Raji (cell line): ENCODE results near the gene MCCC1.

Experiments used
- POLR2A ChIP-seq: IDR thresholded peaks from 2 replicates; pipeline ENCODE4 v1.6.1; 2011; ENCODE audit warnings: low read depth, low read length, control low read depth; ENCODE audit not compliant: insufficient read depth

MCCC1 gene

DNA sequence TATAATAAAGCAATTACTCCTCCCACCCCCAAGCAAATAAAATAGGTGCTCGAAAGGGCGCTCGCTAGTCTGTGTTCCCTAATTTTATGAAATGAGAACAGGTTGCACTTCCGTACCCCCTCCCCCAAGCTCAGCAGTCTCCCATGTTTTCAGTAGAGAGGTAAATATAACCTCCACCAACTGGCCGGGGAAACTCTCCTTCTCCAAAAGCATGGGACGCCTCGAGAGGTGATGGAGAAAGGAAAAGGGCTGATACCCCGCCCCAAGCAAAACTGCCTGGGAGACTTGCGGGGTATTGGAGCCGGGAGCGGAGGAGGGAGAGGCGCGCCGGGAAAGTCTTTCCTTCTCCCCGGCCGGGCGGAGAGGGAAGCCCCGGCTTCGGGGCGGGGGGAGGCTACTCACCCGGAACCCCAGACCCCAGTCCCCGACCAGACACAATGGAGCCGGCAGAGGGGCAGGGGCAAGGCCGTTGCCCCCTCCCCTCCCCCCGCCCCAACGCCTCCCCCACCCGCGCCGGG is 119.6 kb downstream of the MCCC1 start:
- no peak for TF ChIP-seq POLR2A

DNA sequence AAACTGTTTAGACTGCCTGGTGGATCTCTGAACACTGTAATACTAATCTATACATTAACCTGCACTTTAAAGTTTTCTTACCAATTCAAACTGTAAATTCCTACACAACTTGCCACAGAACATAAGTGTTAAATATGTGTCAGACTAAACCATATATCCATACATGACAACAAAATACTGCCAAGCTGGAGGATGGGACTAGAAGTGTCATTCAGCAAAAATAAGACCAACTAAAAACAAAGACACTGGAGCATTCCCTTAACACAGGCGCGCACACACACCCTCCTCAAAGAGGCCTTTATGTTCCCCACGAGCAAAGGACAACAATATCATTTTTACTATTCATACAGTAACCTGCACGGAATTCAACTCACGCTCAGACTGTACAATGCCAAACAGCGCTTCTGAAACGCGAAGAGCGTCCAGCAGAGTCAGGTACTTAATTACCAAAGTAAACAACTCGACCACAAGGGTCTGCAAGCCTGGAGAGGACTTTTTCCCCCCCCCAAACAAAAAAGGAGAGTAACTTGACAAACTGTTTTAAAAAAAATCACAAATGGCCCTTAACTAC is 120.1 kb downstream of the MCCC1 start:
- TF ChIP-seq POLR2A: no peak

DNA sequence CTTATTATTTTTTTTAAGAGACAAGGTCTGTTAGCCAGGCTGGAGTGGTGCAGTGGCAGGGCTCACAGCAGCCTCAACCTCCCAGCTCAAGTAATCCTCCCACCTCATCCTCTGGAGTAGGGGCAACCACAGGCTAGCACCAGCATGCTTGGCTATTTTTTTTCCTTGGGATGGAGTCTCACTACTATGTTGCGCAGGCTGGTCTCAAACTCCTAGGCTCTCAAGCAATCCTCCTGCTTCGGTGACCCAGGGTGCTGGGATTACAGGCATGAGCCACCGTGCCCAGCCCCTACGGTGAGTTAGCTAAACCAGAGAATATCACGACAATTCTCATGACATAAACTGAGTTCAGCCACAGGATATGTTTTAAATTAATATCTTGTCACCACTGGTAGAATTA is 120.9 kb downstream of the MCCC1 start:
- TF ChIP-seq POLR2A: no peak

DNA sequence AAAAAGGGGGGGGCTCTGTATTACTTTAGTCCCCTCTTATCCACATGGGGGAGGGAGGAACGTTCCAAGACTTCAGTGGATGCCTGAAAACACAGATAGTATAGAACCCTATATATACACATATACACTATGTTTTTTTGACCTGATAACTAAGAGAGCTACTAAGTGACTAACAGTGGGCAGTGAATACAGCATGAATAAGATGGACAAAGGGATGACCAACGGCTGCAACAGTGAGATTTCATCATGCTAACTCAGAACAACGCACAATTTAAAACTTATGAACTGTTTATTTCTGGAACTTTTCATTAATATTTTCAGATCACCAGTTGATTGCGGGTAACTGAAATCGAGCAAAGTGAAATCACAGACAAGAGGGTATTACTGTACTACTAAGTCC is 126.2 kb downstream of the MCCC1 start:
- TF ChIP-seq POLR2A: no peak

DNA sequence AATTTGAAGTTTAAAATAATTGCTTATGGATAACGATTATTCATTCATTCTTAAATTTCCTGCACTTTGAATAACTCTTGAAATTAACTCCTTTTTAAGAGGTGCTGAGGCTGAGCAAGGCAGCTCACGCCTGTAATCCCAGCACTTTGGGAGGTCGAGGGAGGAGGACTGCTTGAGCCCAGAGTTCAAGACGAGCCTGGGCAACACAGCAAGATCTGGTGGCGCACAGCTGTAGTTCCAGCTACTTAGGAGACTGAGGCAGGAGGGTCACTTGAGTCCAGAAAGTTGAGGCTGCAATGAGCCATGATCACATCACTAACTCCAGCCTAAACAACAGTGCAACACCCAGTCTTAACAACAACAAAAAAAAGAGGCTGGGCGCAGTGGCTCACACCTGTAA is 126.9 kb downstream of the MCCC1 start:
- no peak for TF ChIP-seq POLR2A

DNA sequence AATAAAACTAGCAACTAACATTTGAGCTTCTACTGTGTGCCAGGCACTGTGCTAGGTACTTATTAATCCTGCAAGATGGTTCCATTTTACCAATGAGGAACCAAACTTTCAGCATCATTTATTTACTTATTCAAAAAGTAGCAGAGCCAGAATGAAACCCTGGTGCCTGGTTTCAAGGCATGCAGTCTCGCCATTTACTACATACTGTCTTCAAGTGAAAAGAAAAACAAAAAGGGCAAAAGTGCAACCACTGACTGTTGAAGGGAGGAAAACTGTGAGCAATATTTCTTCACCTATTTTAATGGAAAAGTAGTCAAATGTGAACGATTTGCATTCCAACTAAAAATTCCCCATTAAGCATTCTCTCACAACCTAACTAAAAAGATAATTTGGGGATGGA is 127.7 kb downstream of the MCCC1 start:
- TF ChIP-seq POLR2A: no peak

DNA sequence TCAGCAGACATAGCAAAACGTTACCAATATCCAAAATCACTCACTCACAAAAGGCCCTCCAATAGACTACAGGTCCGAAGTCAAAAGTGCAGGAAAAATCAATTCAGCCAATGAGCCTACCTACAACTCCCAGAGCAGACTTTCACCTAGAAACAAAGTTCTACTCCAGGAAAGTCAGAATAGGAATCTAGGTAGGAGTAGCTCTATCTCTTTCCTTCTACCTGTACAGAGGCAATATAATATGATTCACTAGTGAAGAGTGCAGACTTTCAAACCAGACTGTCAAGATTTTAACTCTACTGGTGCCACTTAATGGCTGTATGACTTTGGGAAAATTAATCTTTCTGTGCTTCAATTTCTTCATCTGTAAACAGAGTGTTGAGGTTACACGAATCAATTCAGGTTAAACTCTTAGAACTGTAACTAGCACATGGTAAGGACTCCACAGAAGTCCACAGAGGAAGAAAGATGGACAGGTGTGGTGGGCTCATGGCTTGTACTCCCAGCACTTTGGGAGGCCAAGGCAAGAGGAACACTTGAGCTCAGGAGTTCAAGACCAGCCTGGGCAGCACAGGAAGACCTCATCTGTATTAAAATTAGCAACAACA is 128.4 kb downstream of the MCCC1 start:
- TF ChIP-seq POLR2A: no peak

DNA sequence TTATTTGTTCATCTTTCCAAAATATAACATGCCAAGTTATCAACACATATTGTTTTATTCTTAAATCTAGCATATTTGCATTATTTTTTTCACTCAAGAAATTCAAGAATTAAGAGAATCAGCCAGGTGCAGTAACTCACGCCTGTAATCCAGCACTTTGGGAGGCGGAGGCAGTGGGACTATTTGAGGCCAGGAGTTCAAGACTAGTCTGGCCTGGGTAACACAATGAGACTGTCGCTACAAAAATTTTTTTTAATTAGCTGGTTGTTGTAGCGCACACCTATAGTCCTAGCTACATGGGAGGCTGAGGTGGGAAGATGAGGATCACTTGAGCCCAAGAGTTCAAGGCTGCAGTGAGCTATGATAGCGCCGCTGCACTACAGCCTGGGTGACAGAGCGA is 129.4 kb downstream of the MCCC1 start:
- TF ChIP-seq POLR2A: no peak

DNA sequence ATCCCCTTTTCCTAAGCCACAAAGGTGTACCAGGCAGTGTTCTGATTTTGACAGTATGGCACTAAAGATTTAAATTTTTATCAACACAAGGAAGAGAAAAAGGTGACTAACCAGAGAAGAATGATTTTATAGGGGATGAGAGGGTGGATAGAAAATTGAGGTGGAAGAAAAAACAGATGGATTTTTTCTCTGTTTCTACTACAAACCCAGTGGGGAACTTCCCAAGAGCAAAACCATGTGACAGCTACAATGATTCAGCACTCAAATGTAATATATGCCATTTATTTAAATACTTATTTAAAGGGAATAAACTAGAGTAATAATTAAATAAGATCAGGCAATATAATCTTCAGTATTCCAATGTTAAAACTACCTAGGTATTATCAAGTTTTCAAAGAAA is 130.0 kb downstream of the MCCC1 start:
- TF ChIP-seq POLR2A: no peak

DNA sequence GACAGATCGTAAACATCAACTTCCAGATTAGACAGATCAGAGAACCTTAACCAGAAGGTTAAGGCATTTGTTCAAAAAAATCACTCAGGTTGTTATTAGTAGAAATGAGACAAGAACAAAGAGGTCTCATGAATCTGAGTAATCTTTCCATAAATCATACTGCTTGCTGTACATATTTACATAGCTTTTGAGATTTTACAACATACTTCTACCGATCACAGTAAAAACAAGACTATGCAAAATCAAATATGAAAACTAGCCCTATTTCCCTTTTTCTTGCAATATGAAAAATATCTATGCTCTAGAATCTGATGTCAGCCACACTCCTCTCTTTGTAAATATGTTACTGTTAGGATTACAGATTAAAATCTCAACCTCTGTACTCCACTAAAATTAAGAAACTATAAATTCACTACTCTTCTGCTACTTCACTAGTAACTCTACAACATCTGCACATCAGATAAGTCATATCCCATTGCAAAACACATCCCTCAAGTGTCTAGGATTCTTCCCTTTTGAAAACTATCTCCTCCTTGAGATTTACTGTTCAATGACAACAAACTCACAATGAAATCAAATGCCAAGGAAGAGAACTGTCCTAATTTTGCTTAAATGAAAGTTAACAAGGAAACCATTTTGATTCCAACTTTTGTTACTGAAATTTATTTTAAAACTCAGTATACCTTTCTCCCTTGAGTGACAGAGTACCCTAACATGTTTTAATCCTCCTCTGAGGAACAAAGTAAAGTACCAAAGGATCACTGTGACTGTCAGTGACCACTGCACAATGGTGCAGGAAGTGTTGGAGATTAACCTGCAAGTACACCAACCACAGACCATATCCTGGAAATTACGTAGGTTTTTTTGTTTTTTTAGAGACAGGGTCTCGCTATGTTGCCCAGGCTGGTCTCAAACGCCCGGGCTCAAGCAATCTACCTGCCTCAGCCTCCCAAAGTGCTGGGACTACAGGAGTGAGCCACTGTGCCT is 131.8 kb downstream of the MCCC1 start:
- TF ChIP-seq POLR2A: no peak

DNA sequence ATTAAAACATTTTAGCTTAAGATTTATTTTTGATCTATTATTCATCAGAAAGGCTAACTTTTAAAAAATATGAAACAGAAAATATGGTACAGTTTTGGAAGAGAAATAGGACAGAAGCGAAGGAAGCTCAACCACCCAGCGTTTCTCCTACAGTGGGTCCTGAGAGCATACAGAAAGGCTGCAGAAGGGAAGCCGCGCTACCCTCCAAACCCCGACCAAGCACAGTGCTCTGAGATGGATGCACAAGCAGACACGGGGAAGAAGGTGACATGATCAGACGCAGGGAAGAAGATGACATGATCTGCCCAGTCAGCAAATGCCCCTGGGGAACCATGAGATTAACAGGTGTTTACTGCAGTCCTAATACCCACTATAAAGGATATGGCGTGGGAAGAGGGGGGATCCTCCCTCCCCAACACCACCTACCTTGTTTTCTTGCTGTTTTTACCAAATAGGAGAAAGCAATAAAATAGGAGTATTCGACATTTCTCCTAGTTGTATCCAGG is 133.4 kb downstream of the MCCC1 start:
- no peak for TF ChIP-seq POLR2A
